SK-N-SH (cell line): ENCODE results near the gene POU6F2. TPM values are rescaled to one million over a fixed set of nuclear protein-coding genes. Genes with fewer than 3 reads are reported as not detected.

Experiments used
- CTCF ChIA-PET: fragments of 300-600, 350-600 bp; formaldehyde crosslinking; extraction: SDS; loops from one replicate; lab custom pipeline; 2021; lab: Yijun Ruan, JAX
- POLR2A ChIA-PET: fragments of 350-600 bp; sonication (Branson Sonifier 250); formaldehyde crosslinking; extraction: SDS; loops from one replicate; lab custom pipeline; 2020; ENCODE audit warnings: antibody characterized with exemption, inconsistent platforms; lab: Yijun Ruan, JAX
- DNase-seq: peaks from one replicate; pipeline ENCODE4 v3.0.0; 2012
- H2AFZ ChIP-seq: fragments of 200-600 bp; sonication (generic); 2 replicates; pipeline ENCODE4 v1.8.1; 2016; ENCODE audit warnings: antibody characterized with exemption, mild to moderate bottlenecking, low read depth
- H3F3A ChIP-seq: fragments of 200-600 bp; sonication (generic); replicated peaks from 2 replicates; pipeline ENCODE3; 2016; ENCODE audit warnings: antibody characterized with exemption, mild to moderate bottlenecking; ENCODE audit not compliant: insufficient read depth
- H3K27ac ChIP-seq, 2 experiments: fragments of 200-500 bp in 1 of 2; fragments of 200-600 bp in 1 of 2; sonication (Bioruptor generic) in 1 of 2; sonication (generic), shearing (Covaris generic) in 1 of 2; 2 replicates each; pipeline versions ENCODE4 v1.5.1 to v1.6.1; 2014 to 2016; ENCODE audit warnings: low read depth in 2 of 2, inconsistent platforms in 1 of 2, low read length in 1 of 2, mild to moderate bottlenecking in 1 of 2, mixed read lengths in 1 of 2
- H3K27me3 ChIP-seq: fragments of 200-600 bp; sonication (generic), shearing (Covaris generic); 2 replicates; pipeline ENCODE4 v1.6.1; 2016; ENCODE audit warnings: mixed run types; ENCODE audit not compliant: insufficient read depth
- H3K36me3 ChIP-seq, 2 experiments: fragments of 200-500 bp in 1 of 2; fragments of 200-600 bp in 1 of 2; sonication (Bioruptor generic) in 1 of 2; sonication (generic) in 1 of 2; replicated peaks in 1 of 2; 2 replicates each; pipeline versions ENCODE3 to v1.5.1; 2014 to 2016; ENCODE audit warnings: low read length in 1 of 2, mild to moderate bottlenecking in 1 of 2; ENCODE audit not compliant: insufficient read depth in 2 of 2, control insufficient read depth in 1 of 2
- H3K4me1 ChIP-seq, 2 experiments: fragments of 200-500 bp in 1 of 2; fragments of 200-600 bp in 1 of 2; sonication (Bioruptor generic) in 1 of 2; sonication (generic), shearing (Covaris generic) in 1 of 2; 2 replicates each; pipeline versions ENCODE4 v1.5.1 to v1.6.1; 2014 to 2016; ENCODE audit warnings: low read depth in 1 of 2, low read length in 1 of 2, mixed run types in 1 of 2; ENCODE audit not compliant: insufficient read depth in 2 of 2, control insufficient read depth in 1 of 2
- H3K4me2 ChIP-seq: fragments of 200-600 bp; sonication (generic), shearing (Covaris generic); 2 replicates; pipeline ENCODE4 v1.6.1; 2017; ENCODE audit warnings: mixed run types
- H3K4me3 ChIP-seq, 2 experiments: fragments of 200-500 bp in 1 of 2; fragments of 200-600 bp in 1 of 2; sonication (Bioruptor generic) in 1 of 2; sonication (generic), shearing (Covaris generic) in 1 of 2; 2 replicates each; pipeline versions ENCODE4 v1.5.1 to v1.8.1; 2014 to 2016; ENCODE audit warnings: low read depth in 2 of 2, inconsistent platforms in 1 of 2, low read length in 1 of 2, mild to moderate bottlenecking in 1 of 2, mixed read lengths in 1 of 2, moderate library complexity in 1 of 2
- H3K79me2 ChIP-seq: fragments of 200-600 bp; sonication (generic); 2 replicates; pipeline ENCODE4 v1.8.1; 2017; ENCODE audit warnings: mild to moderate bottlenecking; ENCODE audit not compliant: insufficient read depth
- H3K9ac ChIP-seq: fragments of 200-600 bp; sonication (generic); 2 replicates; pipeline ENCODE4 v1.6.1; 2017; ENCODE audit warnings: mixed run types
- H3K9me2 ChIP-seq: fragments of 200-600 bp; sonication (generic); 2 replicates; pipeline ENCODE4 v1.6.1; 2017; ENCODE audit warnings: mixed run types
- H3K9me3 ChIP-seq: fragments of 200-600 bp; sonication (generic); 2 replicates; pipeline ENCODE4 v1.6.1; 2017; ENCODE audit warnings: mixed run types, mild to moderate bottlenecking, moderate library complexity
- H4K20me1 ChIP-seq: fragments of 200-600 bp; sonication (generic); 2 replicates; pipeline ENCODE4 v1.6.1; 2017; ENCODE audit warnings: mild to moderate bottlenecking, mixed run types; ENCODE audit not compliant: insufficient read depth
- CTCF ChIP-seq: fragments of 200-600 bp; sonication (generic); IDR thresholded peaks from 2 replicates; pipeline ENCODE4 v1.6.1; 2017; ENCODE audit warnings: antibody characterized with exemption, mild to moderate bottlenecking, moderate library complexity
- ELF1 ChIP-seq: IDR thresholded peaks from 2 replicates; pipeline ENCODE4 v1.4.0; 2012
- FOXM1 ChIP-seq: IDR thresholded peaks from 2 replicates; pipeline ENCODE4 v1.4.0; 2012; ENCODE audit warnings: low read depth, mild to moderate bottlenecking
- GATA2 ChIP-seq: sonication (generic); formaldehyde crosslinking; IDR thresholded peaks from 2 replicates; pipeline ENCODE4 v1.5.0; 2020; ENCODE audit warnings: mild to moderate bottlenecking, missing genetic modification reagents
- IRF3 ChIP-seq: fragments of 150-350 bp; IDR thresholded peaks from 2 replicates; pipeline ENCODE4 v1.6.1; 2016; ENCODE audit warnings: mild to moderate bottlenecking, low read depth, low read length
- JUND ChIP-seq: IDR thresholded peaks from 2 replicates; pipeline ENCODE4 v1.4.0; 2012
- MAX ChIP-seq: IDR thresholded peaks from 2 replicates; pipeline ENCODE4 v1.4.0; 2012; ENCODE audit warnings: low read depth
- MEF2A ChIP-seq: IDR thresholded peaks from 2 replicates; pipeline ENCODE4 v1.4.0; 2012; ENCODE audit warnings: low read depth, borderline replicate concordance
- NFIC ChIP-seq: IDR thresholded peaks from 2 replicates; pipeline ENCODE4 v1.4.0; 2012; ENCODE audit warnings: borderline replicate concordance
- NRF1 ChIP-seq: IDR thresholded peaks from 2 replicates; pipeline ENCODE4 v1.6.1; 2012; ENCODE audit warnings: low read depth, mild to moderate bottlenecking, low read length
- PBX3 ChIP-seq: IDR thresholded peaks from 2 replicates; pipeline ENCODE4; 2012
- RCOR1 ChIP-seq: fragments of 150-350 bp; IDR thresholded peaks from 2 replicates; pipeline ENCODE4 v1.6.1; 2017; ENCODE audit warnings: antibody characterized with exemption, low read length
- RFX5 ChIP-seq: IDR thresholded peaks from 2 replicates; pipeline ENCODE4 v1.6.1; 2012; ENCODE audit warnings: mild to moderate bottlenecking, improper control_type of control experiment, low read length
- RXRA ChIP-seq: IDR thresholded peaks from 2 replicates; pipeline ENCODE4 v1.4.0; 2012; ENCODE audit warnings: low read depth, mild to moderate bottlenecking, borderline replicate concordance
- SIN3A ChIP-seq: IDR thresholded peaks from 2 replicates; pipeline ENCODE4 v1.6.1; 2012; ENCODE audit warnings: low read depth, mild to moderate bottlenecking, low read length, moderate library complexity, borderline replicate concordance
- SMC3 ChIP-seq: IDR thresholded peaks from 2 replicates; pipeline ENCODE4 v1.6.1; 2012; ENCODE audit warnings: low read depth, low read length, improper control_type of control experiment
- TAF1 ChIP-seq: IDR thresholded peaks from 2 replicates; pipeline ENCODE4 v1.6.1; 2012; ENCODE audit warnings: low read depth, mild to moderate bottlenecking, low read length, moderate library complexity, borderline replicate concordance
- TCF12 ChIP-seq: IDR thresholded peaks from 2 replicates; pipeline ENCODE4 v1.4.0; 2012
- TEAD4 ChIP-seq: IDR thresholded peaks from 2 replicates; pipeline ENCODE4 v1.4.0; 2012; ENCODE audit warnings: mild to moderate bottlenecking, borderline replicate concordance; ENCODE audit not compliant: insufficient read depth
- USF1 ChIP-seq: IDR thresholded peaks from 2 replicates; pipeline ENCODE4 v1.4.0; 2012; ENCODE audit warnings: low read depth, borderline replicate concordance
- YY1 ChIP-seq: IDR thresholded peaks from 2 replicates; pipeline ENCODE4 v1.4.0; 2012; ENCODE audit warnings: low read depth, mild to moderate bottlenecking
- ZBTB33 ChIP-seq: IDR thresholded peaks from 2 replicates; pipeline ENCODE4 v1.4.0; 2012; ENCODE audit warnings: low read depth, borderline replicate concordance
- WGBS: methylation state at CpG from one replicate; pipeline ENCODE4 v1.1.6; 2017; ENCODE audit warnings: low lambda C conversion rate; 5-methylcytosine and 5-hydroxymethylcytosine counted together
- polyA plus RNA-seq, 3 experiments: library from polyadenylated mRNA; depleted of rRNA; stranded (reverse); fragments of >200 nt; gene quantifications; 2 replicates each; pipeline ENCODE4 v1.2.3, GENCODE V29; 2012

POU6F2 gene
- polyA plus RNA-seq, 1 of the 3 experiments (the other 2 are of a cell fraction): under 0.01 TPM

- TF ChIP-seq RXRA (no peak), IRF3 (no peak), USF1 (no peak), ELF1 (no peak), TAF1 (no peak), ZBTB33 (no peak), SIN3A (no peak)
- no peaks in the 10 kb centered on the region for H3K9me3 ChIP-seq
- no peak overlapping the region for H2AFZ ChIP-seq
- no peaks in the 10 kb centered on the region for H4K20me1 ChIP-seq
- no peaks in the 10 kb centered on the region for H3K4me1 ChIP-seq
- H3K79me2 ChIP-seq: no peaks in the 10 kb centered on the region
- H3K9me2 ChIP-seq: no peaks in the 10 kb centered on the region
- no peaks in the 10 kb centered on the region for H3K36me3 ChIP-seq
- CTCF ChIA-PET: no interaction called here
- H3K4me3 ChIP-seq: no peak overlapping the region
- H3K27me3 ChIP-seq: no peaks in the 10 kb centered on the region
- no peaks in the 10 kb centered on the region for H3F3A ChIP-seq
- no peak overlapping the region for H3K27ac ChIP-seq
- 25% methylated on average over 4 of the region's 4 CpGs for WGBS
- no peak overlapping the region for H3K4me2 ChIP-seq
- no peak for DNase-seq
- POLR2A ChIA-PET: no interaction called here
- no peak overlapping the region for H3K9ac ChIP-seq
These were observed 175.0 kb downstream of the POU6F2 start for GRCh38 chr7:39152701-39153100.

GRCh38 chr7:39153113-39153512 is 175.4 kb downstream of the POU6F2 start:
- ChIA-PET CTCF (no interaction called here), POLR2A (no interaction called here)
- Histone ChIP-seq H3K4me3 (no peak overlapping the region), H4K20me1 (no peaks in the 10 kb centered on the region), H3K9me3 (no peaks in the 10 kb centered on the region), H3K27me3 (no peaks in the 10 kb centered on the region), H3K27ac (no peak overlapping the region), H3K4me1 (no peaks in the 10 kb centered on the region), H3K4me2 (no peak overlapping the region), H3K79me2 (no peaks in the 10 kb centered on the region), H2AFZ (no peak overlapping the region), H3F3A (no peaks in the 10 kb centered on the region), H3K9ac (no peak overlapping the region), H3K9me2 (no peaks in the 10 kb centered on the region), H3K36me3 (no peaks in the 10 kb centered on the region)
- DNase-seq: no peak
- 2% methylated on average over 5 of the region's 5 CpGs for WGBS
- no peak for TF ChIP-seq FOXM1
- TF ChIP-seq GATA2: no peak
- no peak for TF ChIP-seq SMC3
- no peak for TF ChIP-seq ELF1
- TF ChIP-seq MEF2A: no peak
- TF ChIP-seq NFIC: no peak
- no peak for TF ChIP-seq YY1
- TF ChIP-seq RFX5: no peak
- no peak for TF ChIP-seq CTCF
- no peak for TF ChIP-seq TCF12
- TF ChIP-seq TAF1: no peak
- no peak for TF ChIP-seq USF1
- TF ChIP-seq NRF1: no peak
- TF ChIP-seq RCOR1: no peak
- no peak for TF ChIP-seq JUND
- no peak for TF ChIP-seq PBX3
- no peak for TF ChIP-seq MAX
- TF ChIP-seq TEAD4: no peak
